ENCODE data around the gene NUDT15. TPM values are rescaled to one million over a fixed set of nuclear protein-coding genes. Genes with fewer than 3 reads are reported as not detected.

NUDT15 gene
- polyA plus RNA-seq, 1 of the 3 experiments (the other 2 are of a cell fraction) = 11.9 TPM

DNA sequence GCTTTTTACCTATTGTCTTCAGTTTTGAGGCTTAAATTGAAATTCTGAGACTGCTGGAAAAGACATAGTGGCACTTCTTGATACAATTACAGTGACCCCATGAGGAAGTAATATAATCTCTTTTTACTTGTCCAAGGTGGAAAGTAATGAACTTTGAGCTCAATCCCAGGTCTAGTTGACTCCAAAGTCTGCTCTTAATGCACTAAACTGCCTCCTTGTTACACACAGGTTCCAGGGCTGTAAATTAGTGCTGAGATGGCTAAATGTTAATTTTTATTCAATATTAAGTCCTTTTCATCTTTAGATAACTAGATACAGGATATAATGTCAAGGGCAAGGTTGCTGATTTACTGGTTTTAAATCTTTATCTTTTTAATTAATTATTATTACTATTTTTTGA lies 2.5 kb downstream of the NUDT15 start:
- Histone ChIP-seq H3K9ac (no peak overlapping the region), H3K79me2 (ENCODE audit: insufficient read depth) (peaks cover 25% of the 10 kb centered on the region), H3K4me3 (ENCODE audit: low read depth in 2 of 2, low read length in 1 of 2) (no peak overlapping the region), H4K20me1 (ENCODE audit: insufficient read depth) (no peaks in the 10 kb centered on the region), H3K27ac (ENCODE audit: low read depth in 2 of 2, low read length in 1 of 2) (no peak overlapping the region), H3F3A (replicated peaks; ENCODE audit: insufficient read depth) (peaks cover 36% of the 10 kb centered on the region), H2AFZ (ENCODE audit: low read depth) (no peak overlapping the region), H3K4me2 (no peak overlapping the region), H3K9me3 (no peaks in the 10 kb centered on the region), H3K27me3 (ENCODE audit: insufficient read depth) (no peaks in the 10 kb centered on the region), H3K4me1 (ENCODE audit: control insufficient read depth in 1 of 2, insufficient read depth in 2 of 2, low read depth in 1 of 2, low read length in 1 of 2) (peaks cover 10 to 12% of the 10 kb centered on the region in 2 experiments; a peak in 3 of 4 replicates), H3K9me2 (no peaks in the 10 kb centered on the region), H3K36me3 (replicated peaks in 1 of 2; ENCODE audit: control insufficient read depth in 1 of 2, insufficient read depth in 2 of 2, low read length in 1 of 2) (peaks cover 13 to 22% of the 10 kb centered on the region in 2 experiments)
- CTCF ChIA-PET = interaction anchor here (0.6 to 1.3 kb wide), 5 partner anchors 34 to 557 kb away, joined by 3 to 4 read pairs (median 3); partner anchors contain the start of gene MED4
- POLR2A ChIA-PET = no interaction called here
- TF ChIP-seq TAF1 (IDR thresholded peaks at IDR 0.05; ENCODE audit: borderline replicate concordance, low read depth, low read length) (no peak), EP300 (IDR thresholded peaks at IDR 0.05; ENCODE audit: borderline replicate concordance in 1 of 2, low read depth in 1 of 2, low read length in 1 of 2) (no peak), REST (IDR thresholded peaks at IDR 0.05; ENCODE audit: low read depth, low read length) (no peak), ELF1 (IDR thresholded peaks at IDR 0.05) (no peak), NRF1 (IDR thresholded peaks at IDR 0.05; ENCODE audit: low read depth, low read length) (no peak), GABPA (IDR thresholded peaks at IDR 0.05; ENCODE audit: low read depth) (no peak), EZH2phosphoT487 (IDR thresholded peaks at IDR 0.05; ENCODE audit: borderline replicate concordance, low read depth) (no peak)
- TF ChIP-seq, protein P1, sequence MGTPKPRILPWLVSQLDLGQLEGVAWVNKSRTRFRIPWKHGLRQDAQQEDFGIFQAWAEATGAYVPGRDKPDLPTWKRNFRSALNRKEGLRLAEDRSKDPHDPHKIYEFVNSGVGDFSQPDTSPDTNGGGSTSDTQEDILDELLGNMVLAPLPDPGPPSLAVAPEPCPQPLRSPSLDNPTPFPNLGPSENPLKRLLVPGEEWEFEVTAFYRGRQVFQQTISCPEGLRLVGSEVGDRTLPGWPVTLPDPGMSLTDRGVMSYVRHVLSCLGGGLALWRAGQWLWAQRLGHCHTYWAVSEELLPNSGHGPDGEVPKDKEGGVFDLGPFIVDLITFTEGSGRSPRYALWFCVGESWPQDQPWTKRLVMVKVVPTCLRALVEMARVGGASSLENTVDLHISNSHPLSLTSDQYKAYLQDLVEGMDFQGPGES (IDR thresholded peaks at IDR 0.05; ENCODE audit: low read depth, low read length) = no peak
- DNase-seq = no peak

DNA sequence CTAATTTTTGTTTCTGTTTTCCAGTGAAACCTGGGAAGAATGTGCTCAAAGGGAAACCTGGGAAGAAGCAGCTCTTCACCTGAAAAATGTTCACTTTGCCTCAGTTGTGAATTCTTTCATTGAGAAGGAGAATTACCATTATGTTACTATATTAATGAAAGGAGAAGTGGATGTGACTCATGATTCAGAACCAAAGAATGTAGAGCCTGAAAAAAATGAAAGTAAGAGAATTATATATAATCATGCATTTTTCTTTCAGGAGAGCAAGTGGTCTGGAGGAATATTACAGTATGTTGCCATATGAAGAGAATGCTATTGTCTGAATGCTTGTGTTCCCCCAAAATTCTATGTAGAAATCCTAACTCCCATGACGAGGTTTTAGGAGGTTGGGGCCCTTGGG lies 3.4 kb downstream of the NUDT15 start:
- CTCF ChIA-PET = interaction anchor here (0.7 to 1.3 kb wide), 3 partner anchors 35 to 556 kb away, joined by 3 to 4 read pairs (median 3); partner anchors contain the start of gene MED4
- no peaks in the 10 kb centered on the region for H3K27me3 ChIP-seq (ENCODE audit: insufficient read depth)
- peaks cover 23% of the 10 kb centered on the region for H3K79me2 ChIP-seq (ENCODE audit: insufficient read depth)
- H3K36me3 ChIP-seq (replicated peaks in 1 of 2; ENCODE audit: control insufficient read depth in 1 of 2, insufficient read depth in 2 of 2, low read length in 1 of 2) = peaks cover 13 to 23% of the 10 kb centered on the region in 2 experiments
- TF ChIP-seq EP300 (IDR thresholded peaks at IDR 0.05; ENCODE audit: borderline replicate concordance in 1 of 2, low read depth in 1 of 2, low read length in 1 of 2) = no peak
- no peak for TF ChIP-seq MEF2A (IDR thresholded peaks at IDR 0.05; ENCODE audit: borderline replicate concordance, low read depth)
- TF ChIP-seq FOSL2 (IDR thresholded peaks at IDR 0.05; ENCODE audit: borderline replicate concordance, low read depth) = no peak
- TF ChIP-seq NFIC (IDR thresholded peaks at IDR 0.05; ENCODE audit: borderline replicate concordance) = no peak
- TF ChIP-seq RCOR1 (IDR thresholded peaks at IDR 0.05; ENCODE audit: low read length) = no peak
- TF ChIP-seq ZBTB33 (IDR thresholded peaks at IDR 0.05; ENCODE audit: borderline replicate concordance, low read depth) = no peak
- no peak for TF ChIP-seq NRF1 (IDR thresholded peaks at IDR 0.05; ENCODE audit: low read depth, low read length)
- TF ChIP-seq SIN3A (IDR thresholded peaks at IDR 0.05; ENCODE audit: borderline replicate concordance, low read depth, low read length) = no peak
- TF ChIP-seq CHD2 (IDR thresholded peaks at IDR 0.05; ENCODE audit: low read length, partially characterized antibody) = no peak
- TF ChIP-seq GATA2 (CRISPR knock-in tag; IDR thresholded peaks at IDR 0.05) = no peak
- WGBS (ENCODE audit: low lambda C conversion rate) = 92% methylated on average over 1 of the region's 1 CpG
- H3K9me2 ChIP-seq = no peaks in the 10 kb centered on the region
- H3K4me2 ChIP-seq = no peak overlapping the region
- H3K4me3 ChIP-seq (ENCODE audit: low read depth in 2 of 2, low read length in 1 of 2) = no peak overlapping the region
- H3F3A ChIP-seq (replicated peaks; ENCODE audit: insufficient read depth) = peaks cover 38% of the 10 kb centered on the region
- peaks cover 10 to 12% of the 10 kb centered on the region in 2 experiments; a peak in 3 of 4 replicates for H3K4me1 ChIP-seq (ENCODE audit: control insufficient read depth in 1 of 2, insufficient read depth in 2 of 2, low read depth in 1 of 2, low read length in 1 of 2)
- no peaks in the 10 kb centered on the region for H3K9me3 ChIP-seq
- DNase-seq = no peak
- peak overlapping the region in 1 of 2 experiments; percentile 3; a peak in 1 of 4 replicates for H3K27ac ChIP-seq (ENCODE audit: low read depth in 2 of 2, low read length in 1 of 2)
- H4K20me1 ChIP-seq (ENCODE audit: insufficient read depth) = no peaks in the 10 kb centered on the region
- no peak overlapping the region for H3K9ac ChIP-seq
- no peak overlapping the region for H2AFZ ChIP-seq (ENCODE audit: low read depth)
- POLR2A ChIA-PET = no interaction called here
